Stomach (tissue), 9 donors: ENCODE results near the gene MAN2B1. TPM values are rescaled to one million over a fixed set of nuclear protein-coding genes. Genes with fewer than 3 reads are reported as not detected.
A peak's percentile ranks its signal among the peaks of the same experiment; 100 is the strongest.

Experiments used
- DNase-seq, 2 donors: peaks; one replicate each; pipeline versions ENCODE4 v3.0.0 to v3.0.0-alpha.2; 2013 to 2019
- H3K27ac ChIP-seq, 5 donors: fragments of 200-600 bp in 4 of 5; sonication (generic) in 4 of 5; one replicate each; pipeline ENCODE4 v1.5.1; 2013 to 2019; ENCODE audit warnings: mild to moderate bottlenecking in 1 of 5, moderate library complexity in 1 of 5
- H3K27me3 ChIP-seq, 3 donors: fragments of 200-600 bp; sonication (generic); one replicate each; pipeline ENCODE4 v1.5.1; 2017 to 2019; ENCODE audit warnings: mixed run types in 1 of 3
- H3K36me3 ChIP-seq, 4 donors: fragments of 200-600 bp; sonication (generic); 1 replicate in 3 of 4; 2 replicates in 1 of 4; pipeline ENCODE4 v1.5.1; 2016 to 2019
- H3K4me1 ChIP-seq, 4 donors: fragments of 200-600 bp; sonication (generic); one replicate each; pipeline ENCODE4 v1.5.1; 2016 to 2019
- H3K4me3 ChIP-seq, 4 donors: fragments of 200-600 bp; sonication (generic) in 3 of 4; one replicate each; pipeline ENCODE4 v1.5.1; 2016 to 2019; ENCODE audit warnings: mild to moderate bottlenecking in 1 of 4
- H3K9me3 ChIP-seq, 4 donors: fragments of 200-600 bp; sonication (generic); one replicate each; pipeline ENCODE4 v1.5.1; 2016 to 2019
- EP300 ChIP-seq: sonication (generic); formaldehyde crosslinking; IDR thresholded peaks from one replicate; pipeline ENCODE4 v1.6.1; 2017; ENCODE audit warnings: antibody characterized with exemption
- POLR2A ChIP-seq, 4 donors: fragments of 450-650 bp; IDR thresholded peaks; one replicate each; pipeline ENCODE4 v1.6.1; 2016; ENCODE audit warnings: antibody characterized with exemption in 4 of 4, control low read depth in 2 of 4, mild to moderate bottlenecking in 1 of 4, moderate library complexity in 1 of 4
- POLR2AphosphoS5 ChIP-seq, 3 donors: sonication (generic); formaldehyde crosslinking; IDR thresholded peaks; one replicate each; pipeline ENCODE4 v1.6.1; 2016; ENCODE audit warnings: antibody characterized with exemption in 3 of 3
- WGBS, 5 donors: extraction: QIAGEN DNeasy Blood & Tissue Kit in 3 of 5; methylation state at CpG; one replicate each; pipeline versions ENCODE4 v1.1.5 to v1.1.7; 2013 to 2018; 5-methylcytosine and 5-hydroxymethylcytosine counted together
- intact Hi-C: fragments of 100-400 bp; cut with DNase I; formaldehyde crosslinking; loops from one replicate; pipeline ENCODE4 v1.15.1; 2023; ENCODE audit warnings: low total_unique reads
- polyA plus RNA-seq, 3 donors: library from polyadenylated mRNA; stranded (reverse); fragments of 200-250 nt; gene quantifications; one replicate each; pipeline ENCODE4 v1.2.3, GENCODE V29; 2013
- small RNA-seq, 4 donors: library from RNA; depleted of rRNA; stranded (forward); fragments of <200 nt; gene quantifications; one replicate each; pipeline ENCODE3, GENCODE V24; 2016
- total RNA-seq, 5 donors: library from RNA; depleted of rRNA; stranded (reverse); fragments of >200 nt; gene quantifications; one replicate each; pipeline versions ENCODE4 v1.1.0 to v1.2.3, GENCODE V29; 2014 to 2016
- TF ChIP-seq, protein P1 (sequence below), 7 experiments: fragments of 450-650 bp in 4 of 7; fragments of 200-600 bp in 3 of 7; sonication (generic) in 3 of 7; IDR thresholded peaks; one replicate each; pipeline ENCODE4 v1.5.1; 2016 to 2019; ENCODE audit warnings: antibody characterized with exemption in 7 of 7, control low read depth in 2 of 7, mild to moderate bottlenecking in 1 of 7
- donor health status: healthy with polysubstance abuse.
- donor health status: Bipolar disorder and iron deficiency.
- donor health status: healthy.

Gene MAN2B1
- total and polyA plus RNA-seq, 8 donors, result 20.6 to 429 (median 84.0) TPM

- Histone ChIP-seq H3K4me1 (no peaks in the 10 kb centered on the region), H3K27ac (no peak overlapping the region), H3K4me3 (no peak overlapping the region), H3K27me3 (no peaks in the 10 kb centered on the region), H3K36me3 (peaks cover 12 to 57% (median 51%) of the 10 kb centered on the region in 4 donors), H3K9me3 (no peaks in the 10 kb centered on the region)
- DNase-seq, result no peak
- intact Hi-C loops, result no loop called here
- TF ChIP-seq, protein P1, sequence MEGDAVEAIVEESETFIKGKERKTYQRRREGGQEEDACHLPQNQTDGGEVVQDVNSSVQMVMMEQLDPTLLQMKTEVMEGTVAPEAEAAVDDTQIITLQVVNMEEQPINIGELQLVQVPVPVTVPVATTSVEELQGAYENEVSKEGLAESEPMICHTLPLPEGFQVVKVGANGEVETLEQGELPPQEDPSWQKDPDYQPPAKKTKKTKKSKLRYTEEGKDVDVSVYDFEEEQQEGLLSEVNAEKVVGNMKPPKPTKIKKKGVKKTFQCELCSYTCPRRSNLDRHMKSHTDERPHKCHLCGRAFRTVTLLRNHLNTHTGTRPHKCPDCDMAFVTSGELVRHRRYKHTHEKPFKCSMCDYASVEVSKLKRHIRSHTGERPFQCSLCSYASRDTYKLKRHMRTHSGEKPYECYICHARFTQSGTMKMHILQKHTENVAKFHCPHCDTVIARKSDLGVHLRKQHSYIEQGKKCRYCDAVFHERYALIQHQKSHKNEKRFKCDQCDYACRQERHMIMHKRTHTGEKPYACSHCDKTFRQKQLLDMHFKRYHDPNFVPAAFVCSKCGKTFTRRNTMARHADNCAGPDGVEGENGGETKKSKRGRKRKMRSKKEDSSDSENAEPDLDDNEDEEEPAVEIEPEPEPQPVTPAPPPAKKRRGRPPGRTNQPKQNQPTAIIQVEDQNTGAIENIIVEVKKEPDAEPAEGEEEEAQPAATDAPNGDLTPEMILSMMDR (IDR thresholded peaks at IDR 0.05), result no peak
- TF ChIP-seq EP300 (no peak), POLR2A (IDR thresholded peaks at IDR 0.05) (no peak), POLR2AphosphoS5 (IDR thresholded peaks at IDR 0.05) (no peak)
- 86 to 93% (median 90%) methylated on average over 11 of the region's 11 CpGs for WGBS, 5 donors
Measured at GRCh38 chr19:12597594-12597993, 68.9 kb downstream of the MAN2B1 start.

- Histone ChIP-seq H3K4me1 (no peaks in the 10 kb centered on the region), H3K36me3 (peaks cover 9 to 54% (median 45%) of the 10 kb centered on the region in 4 donors), H3K9me3 (no peaks in the 10 kb centered on the region), H3K27ac (no peak overlapping the region), H3K27me3 (no peaks in the 10 kb centered on the region), H3K4me3 (no peak overlapping the region)
- 76 to 87% (median 82%) methylated on average over 38 of the region's 38 CpGs for WGBS, 5 donors
- intact Hi-C loops, result no loop called here
- peak in 1 of 2 donors; percentile 41 for DNase-seq
- TF ChIP-seq POLR2A (IDR thresholded peaks at IDR 0.05), result no peak
- no peak for TF ChIP-seq POLR2AphosphoS5 (IDR thresholded peaks at IDR 0.05)
- TF ChIP-seq, protein P1 (IDR thresholded peaks at IDR 0.05), result no peak
- TF ChIP-seq EP300, result no peak
Measured at GRCh38 chr19:12596927-12597548, 69.5 kb downstream of the MAN2B1 start.

Small RNA genes within 50 kb of the gene (small RNA-seq; reads per million reads assigned to genes)
- gene SNORD41, result 99.7 to 174 (median 111) reads per million in 4 donors

Other genes starting within 250 kb of the MAN2B1 start
- 1 to 10 TPM in 3 of 5 donors, under 1 TPM in 1, not detected in 1; 0.58 to 8.6 (median 3.1) TPM for gene ZNF443, start 225.7 kb downstream of the MAN2B1 start, total RNA-seq
- 1 to 10 TPM in 2 of 3 donors, under 1 TPM in 1; 0.31 to 3.7 (median 1.5) TPM for gene ZNF443, start 225.7 kb downstream of the MAN2B1 start, polyA plus RNA-seq
- gene ZNF709, start 181.9 kb downstream of the MAN2B1 start, total RNA-seq, result 1 to 10 TPM in 2 of 5 donors, under 1 TPM in 1, not detected in 2; 0.58 to 8.3 (median 4.9) TPM
- gene ZNF709, start 181.9 kb downstream of the MAN2B1 start, polyA plus RNA-seq, result under 1 TPM in 2 of 3 donors, not detected in 1; 0.44 to 0.63 TPM
- gene ZNF564, start 115.3 kb downstream of the MAN2B1 start, total RNA-seq, result 10 to 100 TPM in 2 of 5 donors, 1 to 10 TPM in 3; 4.9 to 74.1 (median 9.4) TPM
- gene ZNF564, start 115.3 kb downstream of the MAN2B1 start, polyA plus RNA-seq, result 1 to 10 TPM; 4.7 to 6.4 (median 5.0) TPM
- gene ZNF490, start 55.9 kb downstream of the MAN2B1 start, total RNA-seq, result 1 to 10 TPM in 4 of 5 donors, not detected in 1; 4.1 to 7.5 (median 5.6) TPM
- under 1 TPM in 2 of 3 donors, not detected in 1; 0.25 to 0.44 TPM for gene ZNF490, start 55.9 kb downstream of the MAN2B1 start, polyA plus RNA-seq
- gene ZNF791, start 55.8 kb downstream of the MAN2B1 start, total RNA-seq, result 10 to 100 TPM; 14.0 to 33.0 (median 25.8) TPM
- 1 to 10 TPM; 4.7 to 7.2 (median 5.3) TPM for gene ZNF791, start 55.8 kb downstream of the MAN2B1 start, polyA plus RNA-seq
- 10 to 100 TPM in 1 of 5 donors, 1 to 10 TPM in 4; 1.4 to 12.9 (median 9.6) TPM for gene WDR83, start 65 bp upstream of the MAN2B1 start, total RNA-seq
- 10 to 100 TPM; 20.6 to 33.4 (median 32.7) TPM for gene WDR83, start 65 bp upstream of the MAN2B1 start, polyA plus RNA-seq
- gene DHPS, start 15.1 kb upstream of the MAN2B1 start, total RNA-seq, result 100 to 1,000 TPM in 2 of 5 donors, 10 to 100 TPM in 3; 51.7 to 287 (median 82.6) TPM
- gene DHPS, start 15.1 kb upstream of the MAN2B1 start, polyA plus RNA-seq, result 10 to 100 TPM; 65.1 to 76.0 (median 75.0) TPM
- not detected for gene GNG14, start 21.3 kb upstream of the MAN2B1 start, total RNA-seq
- not detected for gene GNG14, start 21.3 kb upstream of the MAN2B1 start, polyA plus RNA-seq
- gene FBXW9, start 29.9 kb upstream of the MAN2B1 start, total RNA-seq, result 10 to 100 TPM in 1 of 5 donors, 1 to 10 TPM in 3, under 1 TPM in 1; 0.29 to 10.9 (median 2.7) TPM
- gene FBXW9, start 29.9 kb upstream of the MAN2B1 start, polyA plus RNA-seq, result 1 to 10 TPM; 4.6 to 9.8 (median 5.8) TPM
- 100 to 1,000 TPM in 1 of 5 donors, 10 to 100 TPM in 4; 20.6 to 143 (median 59.8) TPM for gene TNPO2, start 57.2 kb upstream of the MAN2B1 start, total RNA-seq
- gene TNPO2, start 57.2 kb upstream of the MAN2B1 start, polyA plus RNA-seq, result 10 to 100 TPM; 13.7 to 18.5 (median 17.2) TPM
- 100 to 1,000 TPM; 104 to 687 (median 176) TPM for gene TRIR, start 67.9 kb upstream of the MAN2B1 start, total RNA-seq
- 100 to 1,000 TPM; 341 to 367 (median 348) TPM for gene TRIR, start 67.9 kb upstream of the MAN2B1 start, polyA plus RNA-seq
- 10 to 100 TPM in 3 of 5 donors, 1 to 10 TPM in 1, under 1 TPM in 1; 0.89 to 27.2 (median 15.5) TPM for gene GET3, start 70.8 kb upstream of the MAN2B1 start, total RNA-seq
- gene GET3, start 70.8 kb upstream of the MAN2B1 start, polyA plus RNA-seq, result 10 to 100 TPM; 55.1 to 90.4 (median 75.5) TPM
- 100 to 1,000 TPM in 1 of 5 donors, not detected in 4; 165 TPM for gene BEST2, start 85.0 kb upstream of the MAN2B1 start, total RNA-seq
- under 1 TPM in 1 of 3 donors, not detected in 2; 0.08 TPM for gene BEST2, start 85.0 kb upstream of the MAN2B1 start, polyA plus RNA-seq
- 100 to 1,000 TPM in 3 of 5 donors, 10 to 100 TPM in 2; 33.0 to 797 (median 303) TPM for gene HOOK2, start 108.8 kb upstream of the MAN2B1 start, total RNA-seq
- gene HOOK2, start 108.8 kb upstream of the MAN2B1 start, polyA plus RNA-seq, result 10 to 100 TPM; 30.1 to 74.1 (median 66.7) TPM
- gene JUNB, start 124.7 kb upstream of the MAN2B1 start, total RNA-seq, result 100 to 1,000 TPM; 178 to 625 (median 336) TPM
- gene JUNB, start 124.7 kb upstream of the MAN2B1 start, polyA plus RNA-seq, result 100 to 1,000 TPM; 128 to 152 (median 136) TPM
- 100 to 1,000 TPM; 118 to 284 (median 129) TPM for gene PRDX2, start 135.1 kb upstream of the MAN2B1 start, total RNA-seq
- 100 to 1,000 TPM; 213 to 257 (median 240) TPM for gene PRDX2, start 135.1 kb upstream of the MAN2B1 start, polyA plus RNA-seq
- gene THSD8, start 135.3 kb upstream of the MAN2B1 start, total RNA-seq, result not detected
- 1 to 10 TPM; 2.9 to 8.3 (median 5.1) TPM for gene THSD8, start 135.3 kb upstream of the MAN2B1 start, polyA plus RNA-seq
- gene RNASEH2A, start 139.8 kb upstream of the MAN2B1 start, total RNA-seq, result 10 to 100 TPM in 2 of 5 donors, 1 to 10 TPM in 2, under 1 TPM in 1; 0.45 to 36.2 (median 6.2) TPM
- 10 to 100 TPM in 1 of 3 donors, 1 to 10 TPM in 2; 5.4 to 10.6 (median 6.4) TPM for gene RNASEH2A, start 139.8 kb upstream of the MAN2B1 start, polyA plus RNA-seq
- not detected for gene RTBDN, start 167.8 kb upstream of the MAN2B1 start, total RNA-seq
- under 1 TPM in 1 of 3 donors, not detected in 2; 0.53 TPM for gene RTBDN, start 167.8 kb upstream of the MAN2B1 start, polyA plus RNA-seq
- gene MAST1, start 171.8 kb upstream of the MAN2B1 start, total RNA-seq, result 10 to 100 TPM in 1 of 5 donors, 1 to 10 TPM in 3, not detected in 1; 1.3 to 33.9 (median 5.9) TPM
- gene MAST1, start 171.8 kb upstream of the MAN2B1 start, polyA plus RNA-seq, result 1 to 10 TPM in 1 of 3 donors, under 1 TPM in 2; 0.43 to 1.1 (median 0.56) TPM
- gene DNASE2, start 214.7 kb upstream of the MAN2B1 start, total RNA-seq, result 10 to 100 TPM; 11.9 to 53.1 (median 30.4) TPM
- gene DNASE2, start 214.7 kb upstream of the MAN2B1 start, polyA plus RNA-seq, result 10 to 100 TPM in 2 of 3 donors, 1 to 10 TPM in 1; 9.0 to 26.2 (median 20.3) TPM
- gene KLF1, start 220.5 kb upstream of the MAN2B1 start, total RNA-seq, result under 1 TPM in 1 of 5 donors, not detected in 4; 0.18 TPM
- gene KLF1, start 220.5 kb upstream of the MAN2B1 start, polyA plus RNA-seq, result under 1 TPM in 2 of 3 donors, not detected in 1; 0.05 to 0.19 TPM
- gene GCDH, start 224.4 kb upstream of the MAN2B1 start, total RNA-seq, result 10 to 100 TPM in 4 of 5 donors, not detected in 1; 17.5 to 30.8 (median 23.9) TPM
- 10 to 100 TPM; 21.6 to 26.6 (median 24.0) TPM for gene GCDH, start 224.4 kb upstream of the MAN2B1 start, polyA plus RNA-seq